ENCODE data around the gene ERGIC2. TPM values are rescaled to one million over a fixed set of nuclear protein-coding genes. Genes with fewer than 3 reads are reported as not detected.

Gene ERGIC2
- total RNA-seq, 1 experiment from 2014 or later = 111 TPM

- H3K36me3 Mint-ChIP-seq (ENCODE audit: insufficient read depth, unreplicated experiment) = peaks cover 12% of the 10 kb centered on the region
- POLR2A ChIA-PET = no interaction called here
Observed at GRCh38 chr12:29350080-29350479, 30.9 kb downstream of the ERGIC2 start.

GRCh38 chr12:29346769-29347421 lies 34.1 kb downstream of the ERGIC2 start:
- Mint-ChIP-seq H3K4me1 (ENCODE audit: low read depth, unreplicated experiment) (peaks cover 7% of the 10 kb centered on the region), H3K4me3 (ENCODE audit: unreplicated experiment) (no peak overlapping the region), H3K27ac (ENCODE audit: unreplicated experiment) (no peak overlapping the region), H3K27me3 (ENCODE audit: insufficient read depth, unreplicated experiment) (no peaks in the 10 kb centered on the region), H3K9me3 (ENCODE audit: unreplicated experiment) (no peaks in the 10 kb centered on the region), H3K36me3 (ENCODE audit: insufficient read depth, unreplicated experiment) (peaks cover 21% of the 10 kb centered on the region)
- no peak for DNase-seq
- Histone ChIP-seq H3K27me3 (replicated peaks; ENCODE audit: control insufficient read depth, insufficient read depth, low read length) (no peaks in the 10 kb centered on the region), H3K9me3 (no peaks in the 10 kb centered on the region), H3K4me3 (ENCODE audit: low read depth, low read length) (no peak overlapping the region), H3K36me3 (ENCODE audit: control insufficient read depth, insufficient read depth, low read length) (peaks cover 2% of the 10 kb centered on the region; the same call in 1 of the 2 replicates), H3K4me1 (no peaks in the 10 kb centered on the region)
- BruUV-seq (replicated peaks) = no TSS peak
- ChIA-PET CTCF (no interaction called here), POLR2A (interaction anchor here (0.5 kb wide), 1 partner anchor 16 kb away, joined by 3 read pairs; no protein-coding TSS in a partner anchor)
- no peak for TF ChIP-seq CTCF (IDR thresholded peaks at IDR 0.05; ENCODE audit: insufficient read depth in 1 of 2, low read depth in 1 of 2, low read length in 1 of 2, severe bottlenecking in 1 of 2, unreplicated experiment in 1 of 2)
- intact Hi-C loops (cut with micrococcal nuclease; ENCODE audit: unreplicated experiment) = no loop called here

More at GRCh38 chr12:29350080-29350479, 30.9 kb downstream of the ERGIC2 start:
- Histone ChIP-seq H3K27me3 (replicated peaks; ENCODE audit: control insufficient read depth, insufficient read depth, low read length) (no peaks in the 10 kb centered on the region), H3K9me3 (no peaks in the 10 kb centered on the region), H3K4me3 (ENCODE audit: low read depth, low read length) (no peak overlapping the region), H3K4me1 (no peaks in the 10 kb centered on the region), H3K36me3 (ENCODE audit: control insufficient read depth, insufficient read depth, low read length) (peaks cover 2% of the 10 kb centered on the region; the same call in 1 of the 2 replicates)
- Mint-ChIP-seq H3K4me1 (ENCODE audit: low read depth, unreplicated experiment) (peaks cover 7% of the 10 kb centered on the region), H3K4me3 (ENCODE audit: unreplicated experiment) (no peak overlapping the region), H3K27ac (ENCODE audit: unreplicated experiment) (no peak overlapping the region), H3K27me3 (ENCODE audit: insufficient read depth, unreplicated experiment) (no peaks in the 10 kb centered on the region), H3K9me3 (ENCODE audit: unreplicated experiment) (no peaks in the 10 kb centered on the region)
- DNase-seq = no peak
- TF ChIP-seq CTCF (IDR thresholded peaks at IDR 0.05; ENCODE audit: insufficient read depth in 1 of 2, low read depth in 1 of 2, low read length in 1 of 2, severe bottlenecking in 1 of 2, unreplicated experiment in 1 of 2) = no peak
- BruUV-seq (replicated peaks) = no TSS peak
- CTCF ChIA-PET = no interaction called here
- intact Hi-C loops (cut with micrococcal nuclease; ENCODE audit: unreplicated experiment) = no loop called here

- H3K36me3 ChIP-seq (ENCODE audit: control insufficient read depth, insufficient read depth, low read length) = peaks cover 2% of the 10 kb centered on the region; the same call in 1 of the 2 replicates
- H3K27me3 ChIP-seq (replicated peaks; ENCODE audit: control insufficient read depth, insufficient read depth, low read length) = no peaks in the 10 kb centered on the region
- CTCF ChIA-PET = no interaction called here
- BruUV-seq (replicated peaks) = no TSS peak
- POLR2A ChIA-PET = no interaction called here
- no peak for DNase-seq
- H3K27ac Mint-ChIP-seq (ENCODE audit: unreplicated experiment) = no peak overlapping the region
- H3K9me3 Mint-ChIP-seq (ENCODE audit: unreplicated experiment) = no peaks in the 10 kb centered on the region
- H3K27me3 Mint-ChIP-seq (ENCODE audit: insufficient read depth, unreplicated experiment) = no peaks in the 10 kb centered on the region
- H3K9me3 ChIP-seq = no peaks in the 10 kb centered on the region
- peaks cover 43% of the 10 kb centered on the region for H3K36me3 Mint-ChIP-seq (ENCODE audit: insufficient read depth, unreplicated experiment)
- peaks cover 7% of the 10 kb centered on the region for H3K4me1 Mint-ChIP-seq (ENCODE audit: low read depth, unreplicated experiment)
- TF ChIP-seq CTCF (IDR thresholded peaks at IDR 0.05; ENCODE audit: insufficient read depth in 1 of 2, low read depth in 1 of 2, low read length in 1 of 2, severe bottlenecking in 1 of 2, unreplicated experiment in 1 of 2) = no peak
- intact Hi-C loops (cut with micrococcal nuclease; ENCODE audit: unreplicated experiment) = no loop called here
- H3K4me1 ChIP-seq = no peaks in the 10 kb centered on the region
- H3K4me3 ChIP-seq (ENCODE audit: low read depth, low read length) = no peak overlapping the region
- H3K4me3 Mint-ChIP-seq (ENCODE audit: unreplicated experiment) = no peak overlapping the region
Observed at GRCh38 chr12:29343022-29343799, 37.8 kb downstream of the ERGIC2 start.

Measured in Caco-2 (cell line).